Breast epithelium (tissue), 3 donors: ENCODE results near the gene MUSTN1.

ENCODE experiments used
- CTCF ChIP-seq, 3 donors: fragments of 450-650 bp; IDR thresholded peaks; one replicate each; pipeline ENCODE4 v1.5.1; 2016 to 2017; ENCODE audit warnings: antibody characterized with exemption in 3 of 3, mild to moderate bottlenecking in 3 of 3, moderate library complexity in 3 of 3
- POLR2A ChIP-seq: fragments of 450-650 bp; IDR thresholded peaks from one replicate; pipeline ENCODE4 v1.6.1; 2016; ENCODE audit warnings: antibody characterized with exemption, mild to moderate bottlenecking, moderate library complexity

GRCh38 chr3:52848617-52849016, 13.8 kb upstream of the MUSTN1 start:
- no peak for TF ChIP-seq POLR2A
- TF ChIP-seq CTCF (IDR thresholded peaks at IDR 0.05), result no peak
